HepG2 (cell line): ENCODE results near the gene NXN. TPM values are rescaled to one million over a fixed set of nuclear protein-coding genes. Genes with fewer than 3 reads are reported as not detected.
A peak's percentile ranks its signal among the peaks of the same experiment; 100 is the strongest.

ENCODE experiments used
- BCLAF1 ChIP-seq: fragments of 450-650 bp; IDR thresholded peaks from 2 replicates; pipeline ENCODE4 v1.6.1; 2017; ENCODE audit warnings: mild to moderate bottlenecking
- DMAP1 ChIP-seq: IDR thresholded peaks from 2 replicates; pipeline ENCODE4 v1.6.1; 2016
- EZH2 ChIP-seq: conservative IDR thresholded peaks from 2 replicates; pipeline ENCODE4 v1.6.1; 2012; ENCODE audit warnings: mild to moderate bottlenecking, low read depth, low read length, moderate library complexity
- HOXD1 ChIP-seq: sonication (generic); formaldehyde crosslinking; IDR thresholded peaks from 2 replicates; pipeline ENCODE4 v1.5.0; 2020; ENCODE audit warnings: missing genetic modification reagents
- KLF12 ChIP-seq: sonication (generic); formaldehyde crosslinking; IDR thresholded peaks from 2 replicates; pipeline ENCODE4 v1.4.0; 2020; ENCODE audit warnings: missing genetic modification reagents, borderline replicate concordance
- MAFF ChIP-seq: IDR thresholded peaks from 2 replicates; pipeline ENCODE4 v1.6.1; 2011; ENCODE audit warnings: low read depth, low read length, improper control_type of control experiment
- PAXIP1 ChIP-seq: sonication (generic); formaldehyde crosslinking; conservative IDR thresholded peaks from 2 replicates; pipeline ENCODE4 v1.4.0; 2020; ENCODE audit warnings: mild to moderate bottlenecking, missing genetic modification reagents, moderate library complexity
- SRSF1 ChIP-seq: fragments of 200-400 bp; formaldehyde crosslinking; optimal IDR thresholded peaks from 2 replicates; pipeline ENCODE3; 2017; ENCODE audit warnings: mild to moderate bottlenecking, low read depth, low read length, moderate library complexity
- SRY ChIP-seq: sonication (generic); formaldehyde crosslinking; IDR thresholded peaks from 2 replicates; pipeline ENCODE4 v1.8.0; 2022; ENCODE audit warnings: mild to moderate bottlenecking, missing genetic modification reagents
- SUZ12 ChIP-seq: fragments of 150-350 bp; IDR thresholded peaks from 2 replicates; pipeline ENCODE4 v1.6.1; 2014; ENCODE audit warnings: low read depth, low read length
- ZBED4 ChIP-seq: sonication (generic); formaldehyde crosslinking; IDR thresholded peaks from 2 replicates; pipeline ENCODE4 v1.4.0; 2020; ENCODE audit warnings: missing genetic modification reagents, borderline replicate concordance
- ZBTB21 ChIP-seq: sonication (generic); formaldehyde crosslinking; IDR thresholded peaks from 2 replicates; pipeline ENCODE4 v1.4.0; 2020; ENCODE audit warnings: missing genetic modification reagents
- ZNF263 ChIP-seq: sonication (generic); formaldehyde crosslinking; IDR thresholded peaks from 2 replicates; pipeline ENCODE4 v1.4.0; 2020; ENCODE audit warnings: missing genetic modification reagents
- ZNF557 ChIP-seq: sonication (generic); formaldehyde crosslinking; IDR thresholded peaks from 2 replicates; pipeline ENCODE4 v1.4.0; 2020; ENCODE audit warnings: missing genetic modification reagents
- ZNF572 ChIP-seq: sonication (generic); formaldehyde crosslinking; IDR thresholded peaks from 2 replicates; pipeline ENCODE4 v1.5.1; 2020; ENCODE audit warnings: mild to moderate bottlenecking, missing genetic modification reagents
- polyA plus RNA-seq, 8 experiments: library from polyadenylated mRNA; depleted of rRNA in 3 of 8; stranded (reverse) in 7 of 8; unstranded in 1 of 8; fragments of >200 nt; fragmentation: Illumina TruSeq in 4 of 8; extraction: Trizol in 4 of 8; gene quantifications; 2 replicates each; pipeline versions ENCODE4 v1.2.1 to v1.2.3, GENCODE V29; 2011 to 2016; ENCODE audit warnings: low read depth in 4 of 8, missing spikeins in 1 of 8, mixed read lengths in 1 of 8; ENCODE audit not compliant: insufficient read depth in 1 of 8
- total RNA-seq, 5 experiments: library from RNA; depleted of rRNA; stranded (reverse); fragments of >200 nt; fragmentation: Illumina TruSeq; extraction: Trizol; gene quantifications; 2 replicates each; pipeline ENCODE4 v1.2.3, GENCODE V29; 2016; ENCODE audit warnings: low read depth in 1 of 5

The NXN gene
- total and polyA plus RNA-seq, 2 of the 13 experiments (the other 11 are each of a cell fraction or from before 2014, with no cell fraction given) = 22.2 to 24.3 TPM

DNA sequence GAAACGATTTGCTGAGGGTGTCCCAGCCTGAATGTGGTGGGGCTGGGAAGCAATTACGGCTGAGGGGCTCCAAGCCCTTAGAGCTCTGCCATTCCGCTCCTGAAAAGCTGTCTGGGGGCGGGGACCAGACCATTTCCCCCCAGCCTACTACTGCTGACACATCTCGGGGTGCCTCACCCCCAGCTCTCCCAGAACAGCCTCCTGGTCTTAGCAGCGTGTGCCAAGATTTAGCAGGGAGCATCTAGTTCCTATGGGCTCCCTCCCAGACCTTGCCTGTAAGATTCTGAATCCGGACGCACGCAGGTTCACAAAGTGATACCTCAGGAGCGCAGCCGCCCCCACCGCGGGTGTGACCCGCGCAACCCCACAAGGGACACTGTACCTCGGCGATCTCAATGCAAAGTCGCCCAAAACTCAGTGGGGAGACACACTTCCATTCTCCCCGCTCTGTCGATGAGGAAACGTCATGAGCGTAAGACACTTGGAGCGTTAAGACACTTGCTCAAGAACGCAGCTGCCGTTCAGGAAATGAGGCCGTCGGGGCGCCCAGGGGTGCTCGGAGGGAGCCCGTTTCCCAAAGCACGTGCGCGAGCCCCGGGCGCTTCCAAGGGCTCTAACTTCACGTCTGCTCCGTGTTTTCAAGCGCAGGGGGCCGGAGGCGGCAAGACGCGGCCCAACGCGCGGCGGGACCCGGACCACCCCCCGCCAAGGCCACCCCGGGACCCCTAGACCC, 228.1 kb downstream of the NXN start (continued):
- TF ChIP-seq SRSF1 (peak; percentile 43), PAXIP1 (CRISPR knock-in tag) (no peak), SUZ12 (no peak), EZH2 (no peak), ZBTB21 (CRISPR knock-in tag) (no peak), KLF12 (CRISPR knock-in tag) (0 out of 2 replicates have a peak, but pooled peaks have one; percentile 35), MAFF (no peak), ZBED4 (CRISPR knock-in tag) (no peak), SRY (CRISPR knock-in tag) (0 out of 2 replicates have a peak, but pooled peaks have one; percentile 44), ZNF572 (CRISPR knock-in tag) (peak; percentile 40; the same call in 1 of the 2 replicates), DMAP1 (0 out of 2 replicates have a peak, but pooled peaks have one; percentile 8), BCLAF1 (no peak), ZNF263 (CRISPR knock-in tag) (peak; percentile 21; the same call in 1 of the 2 replicates), ZNF557 (0 out of 2 replicates have a peak, but pooled peaks have one; percentile 6), HOXD1 (peak; percentile 42)
